H1 (cell line): ENCODE results near the gene ANKFN1. TPM values are rescaled to one million over a fixed set of nuclear protein-coding genes. Genes with fewer than 3 reads are reported as not detected.

Experiments
- CTCF ChIA-PET: fragments of 300-600 bp; sonication (Branson Sonifier 250); formaldehyde crosslinking; loops from one replicate; lab custom pipeline; 2021; ENCODE audit not compliant: partially characterized antibody; lab: Charles Lee
- POLR2A ChIA-PET: fragments of 300-600 bp; sonication (Branson Sonifier 250); formaldehyde crosslinking; loops from one replicate; lab custom pipeline; 2021; ENCODE audit warnings: inconsistent platforms; ENCODE audit not compliant: partially characterized antibody; lab: Charles Lee
- DNase-seq, 2 experiments: peaks; one replicate each; pipeline versions ENCODE4 v3.0.0 to v3.0.0-alpha.2; 2010 to 2022; ENCODE audit warnings: low spot score in 2 of 2, low read depth in 1 of 2, mixed read lengths in 1 of 2
- FAIRE-seq: peaks from 2 replicates; lab custom pipeline; 2011; peaks lifted over from hg19 to GRCh38; lab: Jason Lieb, UNC
- H2AFZ ChIP-seq: 2 replicates; pipeline ENCODE4 v1.8.1; 2012; ENCODE audit warnings: low read length, inconsistent platforms
- H2AK5ac ChIP-seq: 2 replicates; pipeline ENCODE4 v1.6.1; 2013; ENCODE audit warnings: low read depth, low read length
- H2BK120ac ChIP-seq: replicated peaks from 2 replicates; pipeline ENCODE3; 2013; ENCODE audit warnings: low read depth, low read length, inconsistent platforms
- H2BK12ac ChIP-seq: 2 replicates; pipeline ENCODE4 v1.6.1; 2013; ENCODE audit warnings: low read depth, low read length
- H2BK15ac ChIP-seq: 2 replicates; pipeline ENCODE4 v1.6.1; 2013; ENCODE audit warnings: low read length
- H2BK20ac ChIP-seq: 2 replicates; pipeline ENCODE4 v1.6.1; 2013; ENCODE audit warnings: low read length
- H2BK5ac ChIP-seq: 2 replicates; pipeline ENCODE4 v1.6.1; 2013; ENCODE audit warnings: low read depth, low read length
- H3K14ac ChIP-seq: 2 replicates; pipeline ENCODE4 v1.6.1; 2013; ENCODE audit warnings: inconsistent platforms; ENCODE audit not compliant: insufficient read length
- H3K18ac ChIP-seq: 2 replicates; pipeline ENCODE4 v1.6.1; 2013; ENCODE audit warnings: low read length; ENCODE audit errors: extremely low read depth
- H3K23ac ChIP-seq: 2 replicates; pipeline ENCODE4 v1.6.1; 2013; ENCODE audit warnings: inconsistent platforms; ENCODE audit not compliant: insufficient read length
- H3K23me2 ChIP-seq: 2 replicates; pipeline ENCODE4 v1.6.1; 2013; ENCODE audit warnings: low read depth, low read length
- H3K27ac ChIP-seq: 2 replicates; pipeline ENCODE4 v1.6.1; 2011; ENCODE audit warnings: low read depth, low read length, inconsistent platforms
- H3K27me3 ChIP-seq, 4 experiments: replicated peaks in 1 of 4; 1 replicate in 1 of 4; 2 replicates in 3 of 4; pipeline versions ENCODE4 v1.6.1 to v1.8.1; 2011 to 2013; ENCODE audit warnings: low read length in 3 of 4, mild to moderate bottlenecking in 3 of 4, inconsistent platforms in 2 of 4, mixed read lengths in 2 of 4, moderate library complexity in 1 of 4; ENCODE audit not compliant: control insufficient read depth in 3 of 4, insufficient read depth in 3 of 4; ENCODE audit errors: extremely low read depth in 1 of 4
- H3K36me3 ChIP-seq, 4 experiments: 2 replicates each; pipeline versions ENCODE4 v1.6.1 to v1.8.1; 2011 to 2013; ENCODE audit warnings: mild to moderate bottlenecking in 4 of 4, low read length in 3 of 4, moderate library complexity in 2 of 4, control low read depth in 1 of 4, inconsistent platforms in 1 of 4; ENCODE audit not compliant: insufficient read depth in 4 of 4, control insufficient read depth in 2 of 4
- H3K4ac ChIP-seq: replicated peaks from 2 replicates; pipeline ENCODE3; 2013; ENCODE audit warnings: low read length, low read depth, mixed read lengths, inconsistent platforms; ENCODE audit not compliant: insufficient read length
- H3K4me1 ChIP-seq, 4 experiments: replicated peaks in 1 of 4; 1 replicate in 1 of 4; 2 replicates in 3 of 4; pipeline versions ENCODE4 v1.6.1 to v1.8.1; 2011 to 2013; ENCODE audit warnings: low read length in 3 of 4, inconsistent platforms in 2 of 4, mixed read lengths in 1 of 4; ENCODE audit not compliant: insufficient read depth in 4 of 4, control insufficient read depth in 3 of 4
- H3K4me2 ChIP-seq, 2 experiments: 2 replicates each; pipeline versions ENCODE4 v1.6.1 to v1.8.1; 2011 to 2013; ENCODE audit warnings: low read depth in 2 of 2, low read length in 2 of 2, control low read depth in 1 of 2, inconsistent platforms in 1 of 2, mild to moderate bottlenecking in 1 of 2; ENCODE audit not compliant: insufficient read depth in 1 of 2
- H3K4me3 ChIP-seq, 4 experiments: fragments of 200-600, 300-600 bp in 1 of 4; sonication (generic), shearing (Covaris generic), sonication (Bioruptor Twin) in 1 of 4; 2 replicates each; pipeline versions ENCODE4 v1.5.1 to v1.8.1; 2011 to 2016; ENCODE audit warnings: low read length in 4 of 4, low read depth in 3 of 4, control low read depth in 2 of 4, inconsistent platforms in 2 of 4, mild to moderate bottlenecking in 2 of 4, mixed read lengths in 1 of 4, moderate library complexity in 1 of 4; ENCODE audit not compliant: insufficient read depth in 2 of 4; ENCODE audit errors: extremely low read depth in 1 of 4
- H3K56ac ChIP-seq: replicated peaks from 2 replicates; pipeline ENCODE3; 2013; ENCODE audit warnings: low read depth, mild to moderate bottlenecking, mixed read lengths, low read length, inconsistent platforms; ENCODE audit not compliant: insufficient read length
- H3K79me1 ChIP-seq: 2 replicates; pipeline ENCODE4 v1.6.1; 2013; ENCODE audit warnings: low read depth, low read length, control low read depth
- H3K79me2 ChIP-seq, 2 experiments: 2 replicates each; pipeline versions ENCODE4 v1.6.1 to v1.8.1; 2012 to 2013; ENCODE audit warnings: low read length in 2 of 2, mild to moderate bottlenecking in 2 of 2, inconsistent platforms in 1 of 2; ENCODE audit not compliant: insufficient read depth in 2 of 2, control insufficient read depth in 1 of 2
- H3K9ac ChIP-seq, 4 experiments: replicated peaks in 1 of 4; 1 replicate in 1 of 4; 2 replicates in 3 of 4; pipeline versions ENCODE4 v1.6.1 to v1.8.1; 2011 to 2013; ENCODE audit warnings: low read depth in 3 of 4, low read length in 3 of 4, control low read depth in 2 of 4, mild to moderate bottlenecking in 2 of 4, moderate library complexity in 2 of 4, inconsistent platforms in 1 of 4; ENCODE audit errors: extremely low read depth in 1 of 4
- H3K9me3 ChIP-seq, 2 experiments: 2 replicates each; pipeline versions ENCODE4 v1.6.1 to v1.8.1; 2012 to 2013; ENCODE audit warnings: mild to moderate bottlenecking in 2 of 2, moderate library complexity in 2 of 2, control low read depth in 1 of 2, inconsistent platforms in 1 of 2, low read depth in 1 of 2, low read length in 1 of 2, mixed read lengths in 1 of 2; ENCODE audit not compliant: insufficient read depth in 2 of 2
- H4K20me1 ChIP-seq, 2 experiments: replicated peaks in 1 of 2; 2 replicates each; pipeline versions ENCODE3 to v1.8.1; 2011 to 2013; ENCODE audit warnings: inconsistent platforms in 2 of 2, low read length in 2 of 2, mild to moderate bottlenecking in 1 of 2; ENCODE audit not compliant: insufficient read depth in 2 of 2, control insufficient read depth in 1 of 2
- H4K5ac ChIP-seq: 2 replicates; pipeline ENCODE4 v1.6.1; 2013; ENCODE audit warnings: low read length, low read depth, mixed read lengths, inconsistent platforms; ENCODE audit not compliant: insufficient read length
- H4K8ac ChIP-seq: 2 replicates; pipeline ENCODE4 v1.8.0; 2013; ENCODE audit warnings: mild to moderate bottlenecking, moderate library complexity, low read length, inconsistent platforms; ENCODE audit not compliant: insufficient read depth; ENCODE audit errors: extremely low read depth
- H4K91ac ChIP-seq: replicated peaks from 2 replicates; pipeline ENCODE3; 2013; ENCODE audit warnings: low read length, mixed read lengths, inconsistent platforms; ENCODE audit not compliant: insufficient read length
- ASH2L ChIP-seq: fragments of 200-600, 300-600 bp; sonication (generic); IDR thresholded peaks from one replicate; pipeline ENCODE4 v1.7.1; 2017; ENCODE audit warnings: low read length
- FOSL1 ChIP-seq: IDR thresholded peaks from 2 replicates; pipeline ENCODE4 v1.6.1; 2011; ENCODE audit warnings: mild to moderate bottlenecking, low read depth, low read length, moderate library complexity; ENCODE audit not compliant: insufficient read depth
- GABPA ChIP-seq: IDR thresholded peaks from 2 replicates; pipeline ENCODE4 v1.6.1; 2011; ENCODE audit warnings: mild to moderate bottlenecking, low read length, moderate library complexity, borderline replicate concordance; ENCODE audit not compliant: insufficient read depth
- JUN ChIP-seq: IDR thresholded peaks from 2 replicates; pipeline ENCODE4 v1.6.1; 2011; ENCODE audit warnings: low read depth, mild to moderate bottlenecking, improper control_type of control experiment, low read length
- NRF1 ChIP-seq: IDR thresholded peaks from 2 replicates; pipeline ENCODE4 v1.6.1; 2011; ENCODE audit warnings: mild to moderate bottlenecking, low read depth, low read length, improper control_type of control experiment
- POLR2A ChIP-seq, 2 experiments: IDR thresholded peaks; 1 replicate in 1 of 2; 2 replicates in 1 of 2; pipeline ENCODE4 v1.6.1; 2011; ENCODE audit warnings: low read depth in 2 of 2, low read length in 2 of 2, mild to moderate bottlenecking in 2 of 2; ENCODE audit errors: control extremely low read depth in 1 of 2
- POLR2AphosphoS5 ChIP-seq: IDR thresholded peaks from 2 replicates; pipeline ENCODE4 v1.6.1; 2011; ENCODE audit warnings: low read depth, low read length
- RFX5 ChIP-seq: IDR thresholded peaks from 2 replicates; pipeline ENCODE4 v1.6.1; 2011; ENCODE audit warnings: low read depth, low read length, improper control_type of control experiment, borderline replicate concordance
- SP4 ChIP-seq: IDR thresholded peaks from 2 replicates; pipeline ENCODE4 v1.6.1; 2012; ENCODE audit warnings: low read length, inconsistent platforms
- SUZ12 ChIP-seq: fragments of 200-600 bp; sonication (generic); IDR thresholded peaks from 2 replicates; pipeline ENCODE4 v1.6.1; 2012; ENCODE audit warnings: mild to moderate bottlenecking, inconsistent platforms, low read length, moderate library complexity, mixed read lengths
- TAF7 ChIP-seq: optimal IDR thresholded peaks from 2 replicates; pipeline ENCODE3; 2011; ENCODE audit warnings: low read depth, mild to moderate bottlenecking, inconsistent platforms, low read length, moderate library complexity, borderline replicate concordance
- WGBS, 2 experiments: shearing (Covaris generic) in 1 of 2; methylation state at CpG; one replicate each; pipeline versions ENCODE4 v1.1.6 to v1.1.7; 2013 to 2015; ENCODE audit warnings: low lambda C conversion rate in 2 of 2, mixed read lengths in 2 of 2, inconsistent platforms in 1 of 2, low coverage in 1 of 2, missing lambda C conversion rate in 1 of 2; ENCODE audit not compliant: insufficient replicate concordance in 2 of 2, insufficient coverage in 1 of 2, insufficient read length in 1 of 2; ENCODE audit errors: extremely low coverage in 1 of 2, missing lambda C conversion rate in 1 of 2; 5-methylcytosine and 5-hydroxymethylcytosine counted together
- polyA plus RNA-seq, 7 experiments: library from polyadenylated mRNA; depleted of rRNA in 3 of 7; stranded (reverse) in 5 of 7; unstranded in 2 of 7; fragments of >200 nt in 5 of 7; fragments of 200-250 nt in 2 of 7; gene quantifications; 1 replicate in 5 of 7; 2 replicates in 1 of 7; 4 replicates in 1 of 7; pipeline versions ENCODE4 v1.2.1 to v1.2.3, GENCODE V29; 2011 to 2013; ENCODE audit warnings: missing spikeins in 2 of 7, mixed read lengths in 2 of 7
- total RNA-seq: library from RNA; stranded (reverse); fragmentation: NEBNext Ultra II Directional; extraction: Animal tissue kit (Norgen Biotek cat#: 25700); gene quantifications from 2 replicates; pipeline ENCODE4 v1.2.1, GENCODE V29; 2021
- TF ChIP-seq, protein P1 (sequence below), 3 experiments: IDR thresholded peaks; 1 replicate in 2 of 3; 2 replicates in 1 of 3; pipeline versions ENCODE4 v1.5.1 to v1.6.1; 2011; ENCODE audit warnings: low read length in 3 of 3, mild to moderate bottlenecking in 3 of 3, inconsistent platforms in 2 of 3, low read depth in 1 of 3, moderate library complexity in 1 of 3; ENCODE audit not compliant: insufficient read depth in 1 of 3; ENCODE audit errors: control extremely low read depth in 1 of 3

Gene ANKFN1
- total and polyA plus RNA-seq, 2 of the 8 experiments (the other 6 are each of a cell fraction or from before 2014, with no cell fraction given) = not detected

DNA sequence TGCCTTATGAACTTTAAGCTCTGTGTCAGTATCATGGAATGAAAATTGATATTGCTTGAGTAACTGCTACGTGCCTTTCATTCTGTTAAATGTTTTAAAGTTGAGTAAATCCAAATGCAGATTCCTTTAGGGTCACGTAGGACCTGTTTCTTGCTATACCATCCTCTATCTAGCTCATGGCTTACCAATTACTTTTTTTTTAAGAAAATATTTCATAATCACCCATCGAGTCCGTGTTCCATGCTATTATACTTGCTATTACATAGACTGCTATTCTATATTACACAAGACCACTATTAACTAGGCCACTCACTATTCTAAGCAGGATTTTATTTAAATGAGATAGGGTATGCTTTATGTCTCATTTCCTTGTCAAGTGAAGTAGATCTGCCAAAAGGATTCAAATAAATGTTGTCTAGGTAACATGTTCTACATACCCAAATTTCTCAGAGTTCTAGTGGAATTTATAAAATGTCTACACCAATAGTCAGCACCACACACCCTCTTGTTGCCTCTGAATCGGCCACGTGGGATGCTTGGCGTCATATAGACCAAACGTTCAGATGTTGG is 11.9 kb downstream of the ANKFN1 start:
- no peaks in the 10 kb centered on the region for H3K23me2 ChIP-seq
- H3K9ac ChIP-seq = no peak overlapping the region
- H3K56ac ChIP-seq = no peak overlapping the region
- no peak overlapping the region for H2BK5ac ChIP-seq
- H2BK12ac ChIP-seq = no peak overlapping the region
- no peak overlapping the region for H2BK15ac ChIP-seq
- no peak overlapping the region for H2AK5ac ChIP-seq
- no peak overlapping the region for H3K23ac ChIP-seq
- H4K5ac ChIP-seq = no peak overlapping the region
- H4K20me1 ChIP-seq = no peaks in the 10 kb centered on the region
- FAIRE-seq (no peak), DNase-seq (no peak)
- H3K18ac ChIP-seq = no peak overlapping the region
- H4K91ac ChIP-seq = no peak overlapping the region
- no peak overlapping the region for H3K4me2 ChIP-seq
- no peaks in the 10 kb centered on the region for H3K36me3 ChIP-seq
- H3K79me1 ChIP-seq = no peaks in the 10 kb centered on the region
- no peak overlapping the region for H3K14ac ChIP-seq
- no peak overlapping the region for H4K8ac ChIP-seq
- no peak overlapping the region for H3K27ac ChIP-seq
- no peaks in the 10 kb centered on the region for H3K9me3 ChIP-seq
- CTCF ChIA-PET = interaction anchor here (0.6 to 0.7 kb wide), 2 partner anchors 288 to 1198 kb away, joined by 3 read pairs; no protein-coding TSS in a partner anchor
- no peak overlapping the region for H3K4me3 ChIP-seq
- WGBS, 2 experiments = 91% methylated on average over 8 of the region's 8 CpGs; no CpG with 5 or more reads in 1 of the 2 experiments
- POLR2A ChIA-PET = no interaction called here
- H3K4ac ChIP-seq = no peak overlapping the region
- no peak overlapping the region for H2BK20ac ChIP-seq
- no peak overlapping the region for H2BK120ac ChIP-seq
- H3K27me3 ChIP-seq = no peaks in the 10 kb centered on the region
- H3K4me1 ChIP-seq = no peaks in the 10 kb centered on the region; a peak in 1 of 7 replicates
- H2AFZ ChIP-seq = no peak overlapping the region
- no peaks in the 10 kb centered on the region for H3K79me2 ChIP-seq
- TF ChIP-seq FOSL1 (no peak), POLR2AphosphoS5 (no peak), NRF1 (no peak), TAF7 (no peak), JUN (no peak), ASH2L (no peak), SUZ12 (no peak), GABPA (no peak), RFX5 (no peak), POLR2A (IDR thresholded peaks at IDR 0.05; ENCODE audit: control extremely low read depth in 1 of 2, low read depth in 2 of 2, low read length in 2 of 2) (no peak), SP4 (no peak)
- TF ChIP-seq, protein P1, sequence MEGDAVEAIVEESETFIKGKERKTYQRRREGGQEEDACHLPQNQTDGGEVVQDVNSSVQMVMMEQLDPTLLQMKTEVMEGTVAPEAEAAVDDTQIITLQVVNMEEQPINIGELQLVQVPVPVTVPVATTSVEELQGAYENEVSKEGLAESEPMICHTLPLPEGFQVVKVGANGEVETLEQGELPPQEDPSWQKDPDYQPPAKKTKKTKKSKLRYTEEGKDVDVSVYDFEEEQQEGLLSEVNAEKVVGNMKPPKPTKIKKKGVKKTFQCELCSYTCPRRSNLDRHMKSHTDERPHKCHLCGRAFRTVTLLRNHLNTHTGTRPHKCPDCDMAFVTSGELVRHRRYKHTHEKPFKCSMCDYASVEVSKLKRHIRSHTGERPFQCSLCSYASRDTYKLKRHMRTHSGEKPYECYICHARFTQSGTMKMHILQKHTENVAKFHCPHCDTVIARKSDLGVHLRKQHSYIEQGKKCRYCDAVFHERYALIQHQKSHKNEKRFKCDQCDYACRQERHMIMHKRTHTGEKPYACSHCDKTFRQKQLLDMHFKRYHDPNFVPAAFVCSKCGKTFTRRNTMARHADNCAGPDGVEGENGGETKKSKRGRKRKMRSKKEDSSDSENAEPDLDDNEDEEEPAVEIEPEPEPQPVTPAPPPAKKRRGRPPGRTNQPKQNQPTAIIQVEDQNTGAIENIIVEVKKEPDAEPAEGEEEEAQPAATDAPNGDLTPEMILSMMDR (IDR thresholded peaks at IDR 0.05; ENCODE audit: control extremely low read depth in 1 of 3, insufficient read depth in 1 of 3, low read depth in 1 of 3, low read length in 3 of 3) = no peak
